ENCODE measurements around the gene TRPV4. TPM values are rescaled to one million over a fixed set of nuclear protein-coding genes. Genes with fewer than 3 reads are reported as not detected.

The TRPV4 gene
- total RNA-seq, 1 donor from 2014 or later = 2.1 TPM

GRCh38 chr12:109752117-109753053 lies 80.8 kb downstream of the TRPV4 start:
- Mint-ChIP-seq H3K4me1 (ENCODE audit: unreplicated experiment) (peaks cover 4% of the 10 kb centered on the region), H3K36me3 (no peaks in the 10 kb centered on the region), H3K9me3 (peaks cover 4% of the 10 kb centered on the region), H3K27ac (no peak overlapping the region), H3K4me3 (no peak overlapping the region), H3K27me3 (no peaks in the 10 kb centered on the region)
- no peak for DNase-seq (ENCODE audit: extremely low spot score, unreplicated experiment)
- no peak for TF ChIP-seq CTCF (conservative IDR thresholded peaks at IDR 0.05)

DNA sequence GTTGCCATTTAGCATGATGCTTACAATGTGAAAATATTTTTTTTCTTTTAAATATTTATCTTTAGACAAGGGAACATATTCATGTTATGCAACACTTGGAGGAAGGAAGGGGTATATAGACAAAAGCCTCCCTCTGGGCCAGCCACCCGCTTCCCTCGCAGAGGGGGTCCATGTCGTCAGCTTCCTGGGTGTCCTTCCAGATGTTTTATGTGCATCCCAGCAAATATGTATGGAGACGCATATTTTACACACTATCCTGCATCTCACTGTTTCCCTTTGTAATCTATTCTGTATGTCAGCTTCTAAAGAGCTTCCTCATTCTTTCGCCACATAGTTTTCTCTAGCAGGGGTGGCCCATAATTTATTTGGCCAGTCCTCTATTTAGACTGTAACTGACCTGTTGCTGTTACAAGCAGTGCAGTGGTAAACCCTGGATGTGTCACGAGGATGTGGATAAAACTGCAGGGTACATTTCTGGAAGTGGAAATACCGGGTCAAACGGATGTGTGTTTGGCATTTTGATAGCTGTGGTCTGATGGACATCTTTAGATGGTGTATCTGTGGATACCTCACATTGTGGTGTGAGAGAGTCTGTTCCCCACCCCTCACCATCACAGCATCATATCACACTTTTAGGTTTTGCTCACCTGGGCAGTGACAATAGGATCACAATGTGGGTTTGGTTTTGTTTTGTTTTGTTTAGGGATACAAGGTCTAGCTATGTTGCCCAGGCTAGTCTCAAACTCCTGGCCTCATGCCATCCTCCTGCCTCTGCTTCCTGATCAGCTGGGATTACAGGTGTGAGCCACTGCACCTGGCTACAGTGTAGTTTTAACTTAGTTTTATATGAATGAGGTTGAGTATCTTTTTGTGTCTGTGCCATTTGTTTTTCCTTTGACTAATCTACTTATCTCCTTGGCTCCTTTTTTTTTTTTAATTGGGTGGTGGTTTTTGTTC lies 87.9 kb downstream of the TRPV4 start:
- H3K4me3 Mint-ChIP-seq = no peak overlapping the region
- H3K36me3 Mint-ChIP-seq = no peaks in the 10 kb centered on the region
- TF ChIP-seq CTCF (conservative IDR thresholded peaks at IDR 0.05) = no peak
- H3K4me1 Mint-ChIP-seq (ENCODE audit: unreplicated experiment) = peaks cover 13% of the 10 kb centered on the region
- no peaks in the 10 kb centered on the region for H3K27me3 Mint-ChIP-seq
- DNase-seq (ENCODE audit: extremely low spot score, unreplicated experiment) = no peak
- peak overlapping the region; percentile 48 for H3K27ac Mint-ChIP-seq
- H3K9me3 Mint-ChIP-seq = no peaks in the 10 kb centered on the region

DNA sequence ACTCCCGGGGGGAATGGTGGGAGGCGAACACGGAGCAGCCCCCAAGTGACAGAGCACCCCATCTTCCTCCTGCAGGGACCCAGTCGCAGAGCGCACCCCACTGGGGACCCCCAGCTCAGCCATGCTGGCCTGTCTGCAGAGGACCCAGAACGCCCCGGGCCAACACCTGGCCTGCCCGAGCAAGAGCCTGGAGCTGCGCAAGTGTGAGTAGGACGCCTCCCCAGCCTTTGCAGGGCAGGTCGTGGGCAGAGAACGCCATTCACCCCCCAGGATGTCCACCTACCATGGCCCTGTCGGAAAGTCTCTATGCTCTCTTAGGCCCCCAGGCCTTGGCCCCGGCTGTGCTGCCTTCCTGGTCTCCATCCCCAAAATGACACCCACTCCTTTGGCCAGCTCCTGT lies 89.2 kb downstream of the TRPV4 start:
- Mint-ChIP-seq H3K4me1 (ENCODE audit: unreplicated experiment) (peaks cover 13% of the 10 kb centered on the region), H3K27me3 (no peaks in the 10 kb centered on the region), H3K9me3 (no peaks in the 10 kb centered on the region), H3K27ac (no peak overlapping the region), H3K4me3 (no peak overlapping the region), H3K36me3 (no peaks in the 10 kb centered on the region)
- no peak for DNase-seq (ENCODE audit: extremely low spot score, unreplicated experiment)
- TF ChIP-seq CTCF (conservative IDR thresholded peaks at IDR 0.05) = no peak

DNA sequence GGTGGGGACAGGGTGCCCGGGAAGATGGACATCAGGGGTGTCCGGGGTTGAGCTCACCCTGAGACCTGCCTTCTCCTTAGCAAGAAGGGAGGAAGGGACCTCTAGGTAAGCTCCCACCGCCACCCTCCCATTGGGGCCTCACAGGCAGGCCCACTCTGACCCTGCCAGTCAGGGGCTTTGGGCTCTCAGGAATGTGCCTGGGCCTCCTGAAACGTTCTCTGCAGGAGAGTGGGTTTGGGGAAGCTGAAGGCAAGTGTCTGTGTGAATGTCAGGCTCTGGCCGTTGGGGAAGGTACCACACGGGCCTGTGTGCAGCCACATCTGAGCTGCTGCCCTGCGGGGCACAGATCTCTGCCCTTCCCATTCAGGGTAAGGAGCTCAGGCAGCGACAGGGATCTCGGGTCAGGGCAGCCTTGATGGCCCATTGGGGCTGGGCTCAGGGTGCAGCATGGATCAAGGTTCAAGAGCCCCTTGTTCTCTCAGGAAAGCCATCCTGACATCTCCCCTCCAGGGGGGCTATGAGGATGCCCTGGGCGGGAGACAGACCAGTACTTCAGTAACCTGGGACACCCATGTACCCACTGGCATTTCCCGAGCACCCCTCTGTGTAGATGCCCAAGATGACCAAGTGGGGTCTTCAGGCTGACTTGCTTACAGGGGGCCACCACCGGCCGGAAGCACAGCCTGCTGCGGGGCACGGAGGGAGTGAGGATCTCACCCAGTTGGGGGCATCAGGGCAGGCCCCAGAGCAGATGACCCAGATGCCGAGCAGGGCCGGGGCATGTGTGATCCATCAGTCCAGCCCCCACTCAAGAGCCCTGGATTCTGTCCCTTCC lies 89.9 kb downstream of the TRPV4 start:
- no peak for TF ChIP-seq CTCF (conservative IDR thresholded peaks at IDR 0.05)
- Mint-ChIP-seq H3K27me3 (no peaks in the 10 kb centered on the region), H3K4me3 (no peak overlapping the region), H3K36me3 (no peaks in the 10 kb centered on the region), H3K9me3 (no peaks in the 10 kb centered on the region), H3K4me1 (ENCODE audit: unreplicated experiment) (peaks cover 17% of the 10 kb centered on the region), H3K27ac (no peak overlapping the region)
- DNase-seq (ENCODE audit: extremely low spot score, unreplicated experiment) = no peak
